IPS-NIHi7 (cell line): ENCODE results near the gene UNC13C.

Source experiments
- DNase-seq: peaks from one replicate; pipeline ENCODE4 v3.0.0; 2012; ENCODE audit warnings: mixed read lengths; ENCODE audit errors: extremely low spot score

UNC13C gene

GRCh38 chr15:54017959-54018358, 39.7 kb downstream of the UNC13C start:
- DNase-seq, result no peak

GRCh38 chr15:54026258-54026657, 48.0 kb downstream of the UNC13C start:
- no peak for DNase-seq

DNA sequence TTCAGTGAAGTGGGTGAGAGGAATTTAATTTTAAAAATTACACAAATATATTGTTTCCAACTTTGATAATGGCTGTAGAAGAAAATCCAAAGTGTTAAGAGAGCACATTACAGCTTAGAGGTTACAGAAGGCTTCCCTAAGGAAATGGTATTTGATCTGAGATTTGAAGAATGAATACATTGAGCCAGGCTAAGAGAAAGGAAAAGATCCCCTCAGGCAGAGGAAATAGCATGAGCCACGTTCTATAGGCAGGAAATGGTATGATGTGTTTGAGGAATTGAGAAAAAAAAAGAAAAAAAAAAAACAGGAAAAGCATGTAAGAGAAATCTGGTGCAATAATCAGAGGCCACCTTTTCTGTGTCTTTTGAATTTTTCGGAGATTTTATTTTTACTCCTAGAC, 48.6 kb downstream of the UNC13C start:
- no peak for DNase-seq

- DNase-seq, result no peak
These were observed 50.8 kb downstream of the UNC13C start for GRCh38 chr15:54029081-54029480.

- no peak for DNase-seq
These were observed 53.8 kb downstream of the UNC13C start for GRCh38 chr15:54032066-54032465.

DNA sequence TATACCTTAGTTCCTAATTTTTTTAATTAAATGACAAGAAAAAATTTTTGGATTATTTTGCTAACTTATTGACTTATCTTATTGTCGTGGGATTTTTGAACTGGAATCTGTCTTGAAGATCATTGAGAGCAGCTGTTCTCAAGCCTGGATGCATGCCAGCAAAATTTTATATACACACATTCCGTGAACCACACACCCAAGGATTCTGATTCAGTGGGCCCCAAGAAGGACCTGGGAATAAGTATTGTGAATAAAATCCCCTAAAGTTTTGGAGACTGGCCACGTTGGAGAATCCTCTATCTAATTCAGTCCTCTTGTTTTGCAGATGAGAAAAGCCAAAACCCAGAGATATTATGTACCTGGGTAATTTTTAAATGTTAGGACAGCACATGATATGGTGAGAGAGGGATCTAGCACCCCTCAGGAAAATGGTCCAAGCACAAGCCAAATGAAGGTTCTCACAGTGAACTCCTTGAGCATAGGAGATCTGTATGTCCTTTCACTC, 55.2 kb downstream of the UNC13C start:
- no peak for DNase-seq

DNA sequence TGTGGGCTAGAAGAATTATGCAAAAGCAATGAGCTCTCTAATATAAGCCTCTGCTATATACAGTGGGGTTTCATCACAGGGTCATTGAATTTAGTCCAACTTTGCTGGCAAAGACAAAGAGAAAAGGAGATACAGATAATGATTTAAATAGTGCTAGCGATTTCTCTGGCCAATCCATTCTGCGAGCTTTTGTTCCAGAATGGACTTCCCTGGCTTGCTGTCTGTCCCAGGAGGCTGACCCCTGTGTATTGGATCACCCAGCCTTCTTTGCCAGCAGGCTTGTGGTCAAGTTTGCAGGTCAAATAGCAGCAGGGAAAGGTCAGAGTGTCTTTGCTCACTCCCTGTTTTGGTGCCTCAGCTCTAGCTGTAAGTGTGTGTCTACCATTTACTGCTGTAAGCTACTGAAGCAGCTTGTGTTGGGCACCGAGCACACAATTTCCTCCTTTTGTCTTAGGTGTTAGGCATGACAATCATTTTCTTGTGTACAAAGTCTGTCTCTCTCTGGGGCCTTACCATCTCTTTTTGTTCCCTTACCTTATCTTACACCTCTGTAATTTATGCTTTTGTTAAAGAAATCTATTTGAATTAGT, 55.7 kb downstream of the UNC13C start:
- no peak for DNase-seq

DNA sequence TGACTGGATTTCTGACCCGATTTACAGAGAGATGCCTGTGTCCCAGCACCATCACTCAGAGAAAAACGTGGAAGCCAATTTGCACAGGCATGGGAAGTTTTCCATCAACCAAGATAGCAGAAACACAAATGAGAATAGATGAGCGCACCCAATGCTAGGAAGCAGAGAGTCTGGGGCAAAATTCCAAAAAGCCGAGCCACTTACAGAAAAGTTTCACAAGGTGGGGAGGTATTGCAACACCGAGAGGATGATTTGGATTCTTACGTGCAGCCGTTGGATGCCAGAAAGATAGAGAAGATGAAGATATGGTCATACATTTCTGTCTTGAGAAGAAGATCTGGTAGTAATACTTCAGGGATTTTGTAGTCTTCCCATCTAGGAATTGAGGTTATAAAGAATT, 57.4 kb downstream of the UNC13C start:
- DNase-seq, result no peak

DNA sequence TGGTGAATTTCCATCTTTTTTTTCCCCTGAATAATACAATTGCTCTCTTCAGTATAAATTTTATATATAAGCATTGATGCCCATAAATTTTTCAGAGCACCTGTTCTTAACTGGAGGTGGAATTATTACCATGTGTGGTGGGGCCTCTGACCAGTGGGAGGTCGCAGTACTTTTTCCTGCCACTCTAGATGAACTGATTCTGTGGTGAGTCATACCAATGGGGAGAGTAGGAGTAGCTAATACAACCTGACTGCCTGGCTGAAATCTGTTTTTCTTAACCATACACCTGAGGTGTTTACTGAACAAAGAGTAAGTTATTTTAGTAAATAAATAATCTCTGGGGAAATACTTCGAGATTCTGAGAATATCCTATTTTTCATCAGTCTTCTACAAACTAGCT, 67.2 kb downstream of the UNC13C start:
- DNase-seq, result peak; percentile 22

- DNase-seq, result no peak
These were observed 67.9 kb downstream of the UNC13C start for GRCh38 chr15:54046093-54046492.

DNA sequence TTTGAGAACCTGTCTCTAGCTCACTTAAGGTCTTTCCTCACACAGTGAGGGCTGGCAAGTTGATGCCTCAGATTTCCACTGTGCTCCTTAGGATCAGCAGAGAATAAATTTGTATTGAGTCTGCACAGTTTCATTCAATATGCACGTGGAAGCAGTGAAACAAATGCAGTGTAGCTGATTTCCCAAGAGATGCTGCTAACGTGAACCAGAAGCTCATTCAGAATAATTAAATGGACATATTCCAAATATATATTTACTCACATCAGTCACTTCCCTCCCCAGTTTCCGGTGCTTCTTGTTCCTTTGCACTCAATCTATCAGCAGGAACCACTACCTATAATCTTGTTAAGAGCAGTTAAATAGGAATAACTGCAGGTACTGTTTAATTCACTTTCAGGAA, 86.1 kb downstream of the UNC13C start:
- DNase-seq, result no peak

- DNase-seq, result no peak
These were observed 88.2 kb downstream of the UNC13C start for GRCh38 chr15:54066403-54066802.

- DNase-seq, result peak; percentile 70
These were observed 104.7 kb downstream of the UNC13C start for GRCh38 chr15:54082836-54083492.

GRCh38 chr15:54083501-54083900, 105.3 kb downstream of the UNC13C start:
- no peak for DNase-seq

- no peak for DNase-seq
These were observed 105.8 kb downstream of the UNC13C start for GRCh38 chr15:54083991-54084390.

DNA sequence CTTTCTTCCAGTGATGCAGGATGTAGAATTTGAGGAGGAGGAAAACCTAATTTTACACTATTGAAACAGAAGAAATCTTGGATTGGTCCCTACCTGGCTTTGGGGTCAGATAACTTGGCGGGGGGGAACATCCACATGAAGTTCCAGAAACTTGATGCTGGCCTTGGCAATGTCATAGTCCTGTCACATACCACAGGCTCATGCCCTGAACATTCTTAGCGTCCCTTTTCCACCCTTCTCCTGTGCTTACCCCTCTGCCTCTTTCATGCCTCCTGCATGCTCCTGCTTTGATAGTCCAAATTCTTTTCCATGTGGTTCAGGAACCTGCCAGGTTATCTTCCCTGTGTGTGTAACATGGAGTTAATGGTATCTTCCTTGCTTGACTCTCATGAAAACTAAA, 110.6 kb downstream of the UNC13C start:
- no peak for DNase-seq

- no peak for DNase-seq
These were observed 111.5 kb downstream of the UNC13C start for GRCh38 chr15:54089776-54090175.

DNA sequence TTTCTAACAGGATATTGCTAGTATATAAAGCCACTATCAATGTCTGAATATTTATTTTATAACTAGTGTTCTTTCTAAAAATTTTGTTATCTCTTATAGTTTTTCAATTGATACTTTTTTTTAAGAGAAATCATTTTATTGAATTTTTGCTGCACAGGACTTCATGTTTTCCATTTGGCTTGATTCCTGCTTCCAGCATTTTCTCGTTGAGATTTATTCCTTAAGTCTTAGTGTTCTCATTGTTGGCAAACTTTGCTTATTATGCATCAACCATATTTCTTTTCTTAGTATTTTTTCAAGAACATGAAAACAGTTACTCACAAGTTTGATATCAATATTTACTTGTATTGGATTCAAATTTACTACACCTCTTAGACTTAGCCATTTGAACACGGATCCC, 113.4 kb downstream of the UNC13C start:
- no peak for DNase-seq

- DNase-seq, result no peak
These were observed 116.4 kb downstream of the UNC13C start for GRCh38 chr15:54094661-54095060.

GRCh38 chr15:54097019-54097418, 118.8 kb downstream of the UNC13C start:
- DNase-seq, result no peak

- DNase-seq, result no peak
These were observed 120.8 kb downstream of the UNC13C start for GRCh38 chr15:54099010-54099409.

- DNase-seq, result no peak
These were observed 123.5 kb downstream of the UNC13C start for GRCh38 chr15:54101664-54102270.

DNA sequence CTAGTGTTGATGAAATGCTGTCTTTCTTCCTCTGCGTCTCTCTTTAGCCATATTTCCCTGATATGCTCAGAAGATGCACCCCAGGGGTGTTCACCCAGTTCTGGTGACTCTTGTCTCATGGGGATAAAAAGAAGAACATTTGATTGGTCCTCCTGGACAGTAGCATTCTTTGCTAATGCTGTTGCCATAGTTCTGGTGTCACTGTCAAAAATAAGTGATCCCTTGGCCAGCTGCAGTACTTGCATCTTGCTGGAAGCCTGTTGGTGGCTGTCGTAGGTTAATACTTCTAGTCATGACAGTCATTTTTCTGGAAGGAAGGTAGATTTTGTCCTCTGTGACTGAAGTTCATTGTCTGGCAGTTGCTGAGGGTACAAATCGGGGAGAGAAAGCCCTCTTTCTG, 124.5 kb downstream of the UNC13C start:
- no peak for DNase-seq
